Prostate gland (tissue), 2 donors: ENCODE results near the gene RNF17. TPM values are rescaled to one million over a fixed set of nuclear protein-coding genes. Genes with fewer than 3 reads are reported as not detected.

Source experiments
- DNase-seq: peaks from one replicate; pipeline ENCODE4 v3.0.0-alpha.2; 2019; ENCODE audit warnings: low spot score
- H3K27ac ChIP-seq, 2 donors: fragments of 200-600 bp; sonication (generic); 2 replicates each; pipeline ENCODE4 v1.5.1; 2017 to 2019
- H3K27me3 ChIP-seq: fragments of 200-600 bp; sonication (generic); replicated peaks from 2 replicates; pipeline ENCODE4 v1.5.1; 2019; ENCODE audit not compliant: insufficient read depth
- H3K36me3 ChIP-seq, 2 donors: fragments of 200-600 bp; sonication (generic); 1 replicate in 1 of 2; 2 replicates in 1 of 2; pipeline versions ENCODE4 v1.5.1 to v1.8.1; 2017 to 2019
- H3K4me1 ChIP-seq: fragments of 200-600 bp; sonication (generic); replicated peaks from 2 replicates; pipeline ENCODE4 v1.5.1; 2019
- H3K4me3 ChIP-seq, 2 donors: fragments of 200-600 bp; sonication (generic); 2 replicates each; pipeline ENCODE4 v1.5.1; 2017 to 2019
- H3K9me3 ChIP-seq: fragments of 200-600 bp; sonication (generic); 2 replicates; pipeline ENCODE4 v1.5.1; 2017
- CTCF ChIP-seq, 4 experiments: fragments of 200-600 bp in 2 of 4; fragments of 450-650 bp in 2 of 4; sonication (generic) in 2 of 4; IDR thresholded peaks; 1 replicate in 3 of 4; 2 replicates in 1 of 4; pipeline ENCODE4 v1.5.1; 2016 to 2019; ENCODE audit warnings: antibody characterized with exemption in 4 of 4, mild to moderate bottlenecking in 2 of 4, moderate library complexity in 2 of 4
- POLR2A ChIP-seq: fragments of 450-650 bp; IDR thresholded peaks from one replicate; pipeline ENCODE4 v1.6.1; 2016; ENCODE audit warnings: antibody characterized with exemption, mild to moderate bottlenecking
- POLR2AphosphoS5 ChIP-seq: sonication (generic); formaldehyde crosslinking; IDR thresholded peaks from one replicate; pipeline ENCODE4 v1.6.1; 2017; ENCODE audit warnings: antibody characterized with exemption
- WGBS: methylation state at CpG from one replicate; pipeline ENCODE4 v1.1.5; 2018; 5-methylcytosine and 5-hydroxymethylcytosine counted together
- intact Hi-C: fragments of 100-400 bp; cut with DNase I; formaldehyde crosslinking; loops from one replicate; pipeline ENCODE4 v1.14.2; 2022
- total RNA-seq, 2 donors: library from RNA; depleted of rRNA; stranded (reverse); fragments of >200 nt; gene quantifications; one replicate each; pipeline ENCODE4 v1.1.0, GENCODE V29; 2016

Gene RNF17
- total RNA-seq, 2 donors from 2014 or later: 16.4 TPM; not detected in 1

- Histone ChIP-seq H3K36me3 (no peaks in the 10 kb centered on the region), H3K4me3 (no peak overlapping the region), H3K27ac (no peak overlapping the region), H3K4me1 (no peaks in the 10 kb centered on the region), H3K27me3 (peaks cover 12% of the 10 kb centered on the region), H3K9me3 (no peaks in the 10 kb centered on the region)
- no peak for TF ChIP-seq POLR2A
- no peak for TF ChIP-seq CTCF (IDR thresholded peaks at IDR 0.05)
- no peak for TF ChIP-seq POLR2AphosphoS5
- no peak for DNase-seq
- WGBS: 74% methylated on average over 6 of the region's 6 CpGs
- intact Hi-C loops: no loop called here
Measured at GRCh38 chr13:24744247-24744646, 19.7 kb upstream of the RNF17 start.

GRCh38 chr13:24745516-24745860, 18.5 kb upstream of the RNF17 start:
- no peak for TF ChIP-seq POLR2AphosphoS5
- TF ChIP-seq CTCF (IDR thresholded peaks at IDR 0.05): no peak
- TF ChIP-seq POLR2A: no peak
- no peaks in the 10 kb centered on the region for H3K9me3 ChIP-seq
- H3K36me3 ChIP-seq: no peaks in the 10 kb centered on the region
- intact Hi-C loops: no loop called here
- DNase-seq: no peak
- WGBS: 69% methylated on average over 20 of the region's 24 CpGs
- no peak overlapping the region for H3K4me3 ChIP-seq
- H3K4me1 ChIP-seq: no peaks in the 10 kb centered on the region
- H3K27me3 ChIP-seq: peaks cover 12% of the 10 kb centered on the region
- H3K27ac ChIP-seq: no peak overlapping the region

GRCh38 chr13:24745861-24746617, 17.9 kb upstream of the RNF17 start:
- H3K4me3 ChIP-seq: no peak overlapping the region
- no peaks in the 10 kb centered on the region for H3K9me3 ChIP-seq
- no peak for TF ChIP-seq CTCF (IDR thresholded peaks at IDR 0.05)
- TF ChIP-seq POLR2A: no peak
- TF ChIP-seq POLR2AphosphoS5: no peak
- no peak overlapping the region for H3K27ac ChIP-seq
- no peaks in the 10 kb centered on the region for H3K36me3 ChIP-seq
- H3K4me1 ChIP-seq: no peaks in the 10 kb centered on the region
- 28% methylated on average over 57 of the region's 70 CpGs for WGBS
- no peak for DNase-seq
- intact Hi-C loops: no loop called here
- peaks cover 12% of the 10 kb centered on the region for H3K27me3 ChIP-seq

GRCh38 chr13:24746618-24747247, 17.2 kb upstream of the RNF17 start:
- Histone ChIP-seq H3K27me3 (peaks cover 12% of the 10 kb centered on the region), H3K4me3 (peak overlapping the region; percentile 18 to 33), H3K4me1 (no peaks in the 10 kb centered on the region), H3K9me3 (no peaks in the 10 kb centered on the region), H3K36me3 (no peaks in the 10 kb centered on the region), H3K27ac (no peak overlapping the region)
- intact Hi-C loops: no loop called here
- WGBS: 1% methylated on average over 50 of the region's 56 CpGs
- DNase-seq: no peak
- TF ChIP-seq CTCF (IDR thresholded peaks at IDR 0.05) (no peak), POLR2AphosphoS5 (no peak), POLR2A (no peak)
